H1 (cell line): ENCODE measurements around the gene PTCH2. TPM values are rescaled to one million over a fixed set of nuclear protein-coding genes. Genes with fewer than 3 reads are reported as not detected.

ENCODE experiments used
- BRCA1 ChIP-seq: IDR thresholded peaks from 2 replicates; pipeline ENCODE4 v1.6.1; 2012; ENCODE audit warnings: low read depth, low read length, improper control_type of control experiment
- JUN ChIP-seq: IDR thresholded peaks from 2 replicates; pipeline ENCODE4 v1.6.1; 2011; ENCODE audit warnings: low read depth, mild to moderate bottlenecking, improper control_type of control experiment, low read length
- POLR2A ChIP-seq, 2 experiments: IDR thresholded peaks; 1 replicate in 1 of 2; 2 replicates in 1 of 2; pipeline ENCODE4 v1.6.1; 2011; ENCODE audit warnings: low read depth in 2 of 2, low read length in 2 of 2, mild to moderate bottlenecking in 2 of 2; ENCODE audit errors: control extremely low read depth in 1 of 2
- POLR2AphosphoS5 ChIP-seq: IDR thresholded peaks from 2 replicates; pipeline ENCODE4 v1.6.1; 2011; ENCODE audit warnings: low read depth, low read length
- SP2 ChIP-seq: IDR thresholded peaks from 2 replicates; pipeline ENCODE4 v1.6.1; 2012; ENCODE audit warnings: mild to moderate bottlenecking, low read length, inconsistent platforms
- TBP ChIP-seq: IDR thresholded peaks from 2 replicates; pipeline ENCODE4 v1.6.1; 2011; ENCODE audit warnings: low read depth, low read length, improper control_type of control experiment
- polyA plus RNA-seq, 7 experiments: library from polyadenylated mRNA; depleted of rRNA in 3 of 7; stranded (reverse) in 5 of 7; unstranded in 2 of 7; fragments of >200 nt in 5 of 7; fragments of 200-250 nt in 2 of 7; gene quantifications; 1 replicate in 5 of 7; 2 replicates in 1 of 7; 4 replicates in 1 of 7; pipeline versions ENCODE4 v1.2.1 to v1.2.3, GENCODE V29; 2011 to 2013; ENCODE audit warnings: missing spikeins in 2 of 7, mixed read lengths in 2 of 7
- total RNA-seq: library from RNA; stranded (reverse); fragmentation: NEBNext Ultra II Directional; extraction: Animal tissue kit (Norgen Biotek cat#: 25700); gene quantifications from 2 replicates; pipeline ENCODE4 v1.2.1, GENCODE V29; 2021
- TF ChIP-seq, protein P1 (sequence below): fragments of 300-600 bp; sonication (generic); IDR thresholded peaks from 2 replicates; pipeline ENCODE4 v1.7.1; 2012; ENCODE audit warnings: low read length, moderate library complexity, mild to moderate bottlenecking, inconsistent platforms; ENCODE audit not compliant: insufficient replicate concordance

The PTCH2 gene
- total and polyA plus RNA-seq, 2 of the 8 experiments (the other 6 are each of a cell fraction or from before 2014, with no cell fraction given) = 0.35 to 1.2 TPM

GRCh38 chr1:44832056-44832705 is 10.9 kb downstream of the PTCH2 start (continued):
- TF ChIP-seq, protein P1, sequence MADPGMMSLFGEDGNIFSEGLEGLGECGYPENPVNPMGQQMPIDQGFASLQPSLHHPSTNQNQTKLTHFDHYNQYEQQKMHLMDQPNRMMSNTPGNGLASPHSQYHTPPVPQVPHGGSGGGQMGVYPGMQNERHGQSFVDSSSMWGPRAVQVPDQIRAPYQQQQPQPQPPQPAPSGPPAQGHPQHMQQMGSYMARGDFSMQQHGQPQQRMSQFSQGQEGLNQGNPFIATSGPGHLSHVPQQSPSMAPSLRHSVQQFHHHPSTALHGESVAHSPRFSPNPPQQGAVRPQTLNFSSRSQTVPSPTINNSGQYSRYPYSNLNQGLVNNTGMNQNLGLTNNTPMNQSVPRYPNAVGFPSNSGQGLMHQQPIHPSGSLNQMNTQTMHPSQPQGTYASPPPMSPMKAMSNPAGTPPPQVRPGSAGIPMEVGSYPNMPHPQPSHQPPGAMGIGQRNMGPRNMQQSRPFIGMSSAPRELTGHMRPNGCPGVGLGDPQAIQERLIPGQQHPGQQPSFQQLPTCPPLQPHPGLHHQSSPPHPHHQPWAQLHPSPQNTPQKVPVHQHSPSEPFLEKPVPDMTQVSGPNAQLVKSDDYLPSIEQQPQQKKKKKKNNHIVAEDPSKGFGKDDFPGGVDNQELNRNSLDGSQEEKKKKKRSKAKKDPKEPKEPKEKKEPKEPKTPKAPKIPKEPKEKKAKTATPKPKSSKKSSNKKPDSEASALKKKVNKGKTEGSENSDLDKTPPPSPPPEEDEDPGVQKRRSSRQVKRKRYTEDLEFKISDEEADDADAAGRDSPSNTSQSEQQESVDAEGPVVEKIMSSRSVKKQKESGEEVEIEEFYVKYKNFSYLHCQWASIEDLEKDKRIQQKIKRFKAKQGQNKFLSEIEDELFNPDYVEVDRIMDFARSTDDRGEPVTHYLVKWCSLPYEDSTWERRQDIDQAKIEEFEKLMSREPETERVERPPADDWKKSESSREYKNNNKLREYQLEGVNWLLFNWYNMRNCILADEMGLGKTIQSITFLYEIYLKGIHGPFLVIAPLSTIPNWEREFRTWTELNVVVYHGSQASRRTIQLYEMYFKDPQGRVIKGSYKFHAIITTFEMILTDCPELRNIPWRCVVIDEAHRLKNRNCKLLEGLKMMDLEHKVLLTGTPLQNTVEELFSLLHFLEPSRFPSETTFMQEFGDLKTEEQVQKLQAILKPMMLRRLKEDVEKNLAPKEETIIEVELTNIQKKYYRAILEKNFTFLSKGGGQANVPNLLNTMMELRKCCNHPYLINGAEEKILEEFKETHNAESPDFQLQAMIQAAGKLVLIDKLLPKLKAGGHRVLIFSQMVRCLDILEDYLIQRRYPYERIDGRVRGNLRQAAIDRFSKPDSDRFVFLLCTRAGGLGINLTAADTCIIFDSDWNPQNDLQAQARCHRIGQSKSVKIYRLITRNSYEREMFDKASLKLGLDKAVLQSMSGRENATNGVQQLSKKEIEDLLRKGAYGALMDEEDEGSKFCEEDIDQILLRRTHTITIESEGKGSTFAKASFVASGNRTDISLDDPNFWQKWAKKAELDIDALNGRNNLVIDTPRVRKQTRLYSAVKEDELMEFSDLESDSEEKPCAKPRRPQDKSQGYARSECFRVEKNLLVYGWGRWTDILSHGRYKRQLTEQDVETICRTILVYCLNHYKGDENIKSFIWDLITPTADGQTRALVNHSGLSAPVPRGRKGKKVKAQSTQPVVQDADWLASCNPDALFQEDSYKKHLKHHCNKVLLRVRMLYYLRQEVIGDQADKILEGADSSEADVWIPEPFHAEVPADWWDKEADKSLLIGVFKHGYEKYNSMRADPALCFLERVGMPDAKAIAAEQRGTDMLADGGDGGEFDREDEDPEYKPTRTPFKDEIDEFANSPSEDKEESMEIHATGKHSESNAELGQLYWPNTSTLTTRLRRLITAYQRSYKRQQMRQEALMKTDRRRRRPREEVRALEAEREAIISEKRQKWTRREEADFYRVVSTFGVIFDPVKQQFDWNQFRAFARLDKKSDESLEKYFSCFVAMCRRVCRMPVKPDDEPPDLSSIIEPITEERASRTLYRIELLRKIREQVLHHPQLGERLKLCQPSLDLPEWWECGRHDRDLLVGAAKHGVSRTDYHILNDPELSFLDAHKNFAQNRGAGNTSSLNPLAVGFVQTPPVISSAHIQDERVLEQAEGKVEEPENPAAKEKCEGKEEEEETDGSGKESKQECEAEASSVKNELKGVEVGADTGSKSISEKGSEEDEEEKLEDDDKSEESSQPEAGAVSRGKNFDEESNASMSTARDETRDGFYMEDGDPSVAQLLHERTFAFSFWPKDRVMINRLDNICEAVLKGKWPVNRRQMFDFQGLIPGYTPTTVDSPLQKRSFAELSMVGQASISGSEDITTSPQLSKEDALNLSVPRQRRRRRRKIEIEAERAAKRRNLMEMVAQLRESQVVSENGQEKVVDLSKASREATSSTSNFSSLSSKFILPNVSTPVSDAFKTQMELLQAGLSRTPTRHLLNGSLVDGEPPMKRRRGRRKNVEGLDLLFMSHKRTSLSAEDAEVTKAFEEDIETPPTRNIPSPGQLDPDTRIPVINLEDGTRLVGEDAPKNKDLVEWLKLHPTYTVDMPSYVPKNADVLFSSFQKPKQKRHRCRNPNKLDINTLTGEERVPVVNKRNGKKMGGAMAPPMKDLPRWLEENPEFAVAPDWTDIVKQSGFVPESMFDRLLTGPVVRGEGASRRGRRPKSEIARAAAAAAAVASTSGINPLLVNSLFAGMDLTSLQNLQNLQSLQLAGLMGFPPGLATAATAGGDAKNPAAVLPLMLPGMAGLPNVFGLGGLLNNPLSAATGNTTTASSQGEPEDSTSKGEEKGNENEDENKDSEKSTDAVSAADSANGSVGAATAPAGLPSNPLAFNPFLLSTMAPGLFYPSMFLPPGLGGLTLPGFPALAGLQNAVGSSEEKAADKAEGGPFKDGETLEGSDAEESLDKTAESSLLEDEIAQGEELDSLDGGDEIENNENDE = no peak
- TF ChIP-seq TBP = no peak
- TF ChIP-seq POLR2AphosphoS5 = no peak
- TF ChIP-seq BRCA1 = no peak
- no peak for TF ChIP-seq SP2
- no peak for TF ChIP-seq POLR2A (IDR thresholded peaks at IDR 0.05; ENCODE audit: control extremely low read depth in 1 of 2, low read depth in 2 of 2, low read length in 2 of 2)
- TF ChIP-seq JUN = no peak
